WTC11 (cell line): Measurements from ENCODE around the gene TRMT6. TPM values are rescaled to one million over a fixed set of nuclear protein-coding genes. Genes with fewer than 3 reads are reported as not detected.

ENCODE experiments used
- ATAC-seq: fragments of 200-7000 bp; cut with Tn5 transposase; 2 replicates; pipeline ENCODE4 v1.10.0; 2021; ENCODE audit warnings: mild to moderate bottlenecking, moderate library complexity
- CTCF ChIA-PET: fragments of 300-600 bp; sonication (Branson Sonifier 250); formaldehyde crosslinking; loops from one replicate; lab custom pipeline; 2021; ENCODE audit warnings: antibody characterized with exemption; lab: Charles Lee
- POLR2A ChIA-PET: fragments of 350-600 bp; sonication (Branson Sonifier 250); formaldehyde crosslinking; loops from one replicate; lab custom pipeline; 2021; ENCODE audit warnings: antibody characterized with exemption; lab: Charles Lee
- DNase-seq: peaks from one replicate; pipeline ENCODE4 v3.0.0; 2021; ENCODE audit warnings: low spot score
- H3K27ac Mint-ChIP-seq: 2 replicates; pipeline ENCODE4 v1.8.0; 2021; ENCODE audit warnings: mixed read lengths
- H3K27me3 Mint-ChIP-seq: 2 replicates; pipeline ENCODE4 v1.8.0; 2021; ENCODE audit warnings: low read depth, mild to moderate bottlenecking, moderate library complexity, mixed read lengths
- H3K36me3 Mint-ChIP-seq: 2 replicates; pipeline ENCODE4 v1.8.0; 2021; ENCODE audit warnings: mixed read lengths
- H3K4me1 Mint-ChIP-seq: 2 replicates; pipeline ENCODE4 v1.8.0; 2022; ENCODE audit warnings: mixed read lengths
- H3K4me3 Mint-ChIP-seq: 2 replicates; pipeline ENCODE4 v1.8.0; 2021; ENCODE audit warnings: mild to moderate bottlenecking, moderate library complexity, mixed read lengths
- H3K9me3 Mint-ChIP-seq: 2 replicates; pipeline ENCODE4 v1.8.0; 2021; ENCODE audit warnings: mixed read lengths
- ELF4 ChIP-seq: sonication (generic); formaldehyde crosslinking; IDR thresholded peaks from 2 replicates; pipeline ENCODE4 v1.8.1; 2022; ENCODE audit warnings: low read depth, mild to moderate bottlenecking, moderate library complexity, missing genetic modification reagents
- ESRRA ChIP-seq: sonication (generic); formaldehyde crosslinking; IDR thresholded peaks from 2 replicates; pipeline ENCODE4 v1.8.1; 2022; ENCODE audit warnings: mild to moderate bottlenecking, missing genetic modification reagents, borderline replicate concordance
- FOXJ3 ChIP-seq: sonication (generic); formaldehyde crosslinking; IDR thresholded peaks from 2 replicates; pipeline ENCODE4 v1.9.0; 2021; ENCODE audit warnings: missing genetic modification reagents, mild to moderate bottlenecking, borderline replicate concordance
- HMGXB4 ChIP-seq: sonication (generic); formaldehyde crosslinking; IDR thresholded peaks from 2 replicates; pipeline ENCODE4 v1.8.1; 2023; ENCODE audit warnings: mild to moderate bottlenecking, moderate library complexity, missing genetic modification reagents
- JUN ChIP-seq: sonication (generic); formaldehyde crosslinking; IDR thresholded peaks from 2 replicates; pipeline ENCODE4 v1.8.0; 2023; ENCODE audit warnings: mild to moderate bottlenecking, missing genetic modification reagents
- NR1H2 ChIP-seq: sonication (generic); formaldehyde crosslinking; IDR thresholded peaks from 2 replicates; pipeline ENCODE4 v1.9.0; 2021; ENCODE audit warnings: mild to moderate bottlenecking, moderate library complexity, missing genetic modification reagents
- NR3C1 ChIP-seq: sonication (generic); formaldehyde crosslinking; conservative IDR thresholded peaks from 2 replicates; pipeline ENCODE4 v1.8.1; 2023; ENCODE audit warnings: low read depth, mild to moderate bottlenecking, missing genetic modification reagents
- OVOL2 ChIP-seq: fragments of 250-450 bp; sonication (Bioruptor Pico); IDR thresholded peaks from 2 replicates; pipeline ENCODE4 v1.9.0; 2021; ENCODE audit warnings: mild to moderate bottlenecking, borderline replicate concordance
- PREB ChIP-seq: sonication (generic); formaldehyde crosslinking; IDR thresholded peaks from 2 replicates; pipeline ENCODE4 v1.8.1; 2022; ENCODE audit warnings: mild to moderate bottlenecking, missing genetic modification reagents, moderate library complexity, borderline replicate concordance
- RORB ChIP-seq: fragments of 250-450 bp; sonication (Bioruptor Pico); IDR thresholded peaks from 2 replicates; pipeline ENCODE4 v1.9.0; 2021; ENCODE audit warnings: mild to moderate bottlenecking
- SP1 ChIP-seq: sonication (generic); formaldehyde crosslinking; conservative IDR thresholded peaks from 2 replicates; pipeline ENCODE4 v1.8.1; 2022; ENCODE audit warnings: missing genetic modification reagents
- STAT6 ChIP-seq: sonication (generic); formaldehyde crosslinking; conservative IDR thresholded peaks from 2 replicates; pipeline ENCODE4 v1.8.1; 2023; ENCODE audit warnings: mild to moderate bottlenecking, low read depth, missing genetic modification reagents, moderate library complexity
- ZBTB21 ChIP-seq: sonication (generic); formaldehyde crosslinking; IDR thresholded peaks from 2 replicates; pipeline ENCODE4 v1.8.1; 2023; ENCODE audit warnings: mild to moderate bottlenecking, missing genetic modification reagents, borderline replicate concordance
- ZMAT4 ChIP-seq: fragments of 250-450 bp; sonication (Bioruptor Pico); IDR thresholded peaks from 2 replicates; pipeline ENCODE4 v1.9.0; 2021; ENCODE audit warnings: mild to moderate bottlenecking
- ZNF121 ChIP-seq: sonication (generic); formaldehyde crosslinking; IDR thresholded peaks from 2 replicates; pipeline ENCODE4 v1.8.0; 2023; ENCODE audit warnings: missing genetic modification reagents
- ZNF232 ChIP-seq: sonication (generic); formaldehyde crosslinking; IDR thresholded peaks from 2 replicates; pipeline ENCODE4 v1.8.0; 2022; ENCODE audit warnings: mild to moderate bottlenecking, missing genetic modification reagents
- ZNF317 ChIP-seq: sonication (generic); formaldehyde crosslinking; IDR thresholded peaks from 2 replicates; pipeline ENCODE4 v1.8.1; 2023; ENCODE audit warnings: low read depth, mild to moderate bottlenecking, moderate library complexity, missing genetic modification reagents, borderline replicate concordance
- ZNF396 ChIP-seq: fragments of 250-450 bp; sonication (Bioruptor Pico); IDR thresholded peaks from 2 replicates; pipeline ENCODE4 v1.8.0; 2021; ENCODE audit warnings: mild to moderate bottlenecking, moderate library complexity, borderline replicate concordance
- ZNF416 ChIP-seq: fragments of 250-450 bp; sonication (Bioruptor Pico); IDR thresholded peaks from 2 replicates; pipeline ENCODE4 v1.9.0; 2021; ENCODE audit warnings: mild to moderate bottlenecking, inconsistent platforms
- total RNA-seq: library from RNA; stranded (reverse); gene quantifications from 3 replicates; pipeline ENCODE4 v1.2.3, GENCODE V29; 2021
- TF ChIP-seq, protein P1 (sequence below): fragments of 250-450 bp; sonication (Bioruptor Pico); conservative IDR thresholded peaks from 2 replicates; pipeline ENCODE4 v1.9.0; 2021; ENCODE audit warnings: mild to moderate bottlenecking
- TF ChIP-seq, protein P2 (sequence below): sonication (generic); formaldehyde crosslinking; IDR thresholded peaks from 2 replicates; pipeline ENCODE4 v1.8.1; 2023; ENCODE audit warnings: mild to moderate bottlenecking, missing genetic modification reagents, moderate library complexity
- TF ChIP-seq, protein P3 (sequence below): fragments of 200-600 bp; IDR thresholded peaks from 2 replicates; pipeline ENCODE4 v1.8.0; 2022; ENCODE audit warnings: antibody characterized with exemption

Gene TRMT6
- total RNA-seq, 1 experiment from 2014 or later = 17.2 TPM

GRCh38 chr20:5908981-5909380 is 41.4 kb downstream of the TRMT6 start:
- Mint-ChIP-seq H3K27ac (no peak overlapping the region), H3K4me3 (no peak overlapping the region), H3K27me3 (peaks cover 25% of the 10 kb centered on the region), H3K4me1 (peaks cover 17% of the 10 kb centered on the region), H3K9me3 (peaks cover 6% of the 10 kb centered on the region; the same call in 1 of the 2 replicates), H3K36me3 (no peaks in the 10 kb centered on the region)
- no peak for DNase-seq
- no peak for ATAC-seq
- ChIA-PET POLR2A (no interaction called here), CTCF (no interaction called here)
- TF ChIP-seq FOXJ3 (CRISPR knock-in tag) = no peak
- no peak for TF ChIP-seq ELF4
- TF ChIP-seq ZNF416 = no peak
- TF ChIP-seq ZMAT4 = no peak
- no peak for TF ChIP-seq ZNF317 (CRISPR knock-in tag)
- no peak for TF ChIP-seq HMGXB4
- no peak for TF ChIP-seq NR1H2 (CRISPR knock-in tag)
- TF ChIP-seq, protein P1, sequence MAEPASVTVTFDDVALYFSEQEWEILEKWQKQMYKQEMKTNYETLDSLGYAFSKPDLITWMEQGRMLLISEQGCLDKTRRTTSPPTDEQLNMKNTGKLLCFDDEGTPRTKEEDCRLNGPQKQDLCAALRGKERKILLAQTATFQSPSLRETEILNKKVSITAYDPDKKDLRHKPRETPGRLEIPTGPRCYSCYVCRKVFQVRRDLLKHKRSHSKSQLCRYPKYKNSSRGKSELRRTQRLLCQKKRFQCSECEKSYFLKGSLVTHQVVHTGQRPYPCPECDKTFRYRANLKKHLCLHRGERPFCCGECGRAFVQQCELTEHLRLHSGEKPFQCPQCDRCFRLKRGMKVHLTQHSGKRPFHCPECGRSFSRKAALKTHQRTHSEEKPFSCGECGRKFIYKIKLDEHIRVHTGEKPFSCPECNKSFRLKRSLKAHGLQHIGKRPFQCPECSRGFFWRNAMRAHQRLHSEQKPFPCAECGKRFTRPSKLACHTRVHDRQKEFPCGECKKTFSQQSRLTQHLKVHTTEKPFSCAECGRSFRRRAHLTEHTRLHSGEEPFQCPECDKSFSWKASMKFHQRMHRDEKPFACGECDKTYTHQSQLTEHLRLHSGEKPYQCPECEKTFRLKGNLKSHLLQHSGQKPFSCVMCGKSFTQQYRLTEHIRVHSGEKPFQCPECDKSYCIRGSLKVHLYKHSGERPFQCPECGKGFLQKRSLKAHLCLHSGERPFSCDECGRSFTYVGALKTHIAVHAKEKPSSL (CRISPR knock-in tag) = no peak

GRCh38 chr20:5900908-5901307 is 49.4 kb downstream of the TRMT6 start:
- TF ChIP-seq ZBTB21 (CRISPR knock-in tag) (no peak), ZNF317 (CRISPR knock-in tag) (no peak), ZNF396 (CRISPR knock-in tag) (no peak), RORB (CRISPR knock-in tag) (no peak), STAT6 (CRISPR knock-in tag) (no peak), ZNF121 (CRISPR knock-in tag) (no peak), ESRRA (no peak), ZNF232 (CRISPR knock-in tag) (no peak), PREB (CRISPR knock-in tag) (no peak), SP1 (CRISPR knock-in tag) (no peak), OVOL2 (CRISPR knock-in tag) (no peak), NR3C1 (no peak), JUN (CRISPR knock-in tag) (no peak)
- TF ChIP-seq, protein P1 (CRISPR knock-in tag) = no peak
- TF ChIP-seq, protein P2, sequence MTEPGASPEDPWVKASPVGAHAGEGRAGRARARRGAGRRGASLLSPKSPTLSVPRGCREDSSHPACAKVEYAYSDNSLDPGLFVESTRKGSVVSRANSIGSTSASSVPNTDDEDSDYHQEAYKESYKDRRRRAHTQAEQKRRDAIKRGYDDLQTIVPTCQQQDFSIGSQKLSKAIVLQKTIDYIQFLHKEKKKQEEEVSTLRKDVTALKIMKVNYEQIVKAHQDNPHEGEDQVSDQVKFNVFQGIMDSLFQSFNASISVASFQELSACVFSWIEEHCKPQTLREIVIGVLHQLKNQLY = no peak
- TF ChIP-seq, protein P3, sequence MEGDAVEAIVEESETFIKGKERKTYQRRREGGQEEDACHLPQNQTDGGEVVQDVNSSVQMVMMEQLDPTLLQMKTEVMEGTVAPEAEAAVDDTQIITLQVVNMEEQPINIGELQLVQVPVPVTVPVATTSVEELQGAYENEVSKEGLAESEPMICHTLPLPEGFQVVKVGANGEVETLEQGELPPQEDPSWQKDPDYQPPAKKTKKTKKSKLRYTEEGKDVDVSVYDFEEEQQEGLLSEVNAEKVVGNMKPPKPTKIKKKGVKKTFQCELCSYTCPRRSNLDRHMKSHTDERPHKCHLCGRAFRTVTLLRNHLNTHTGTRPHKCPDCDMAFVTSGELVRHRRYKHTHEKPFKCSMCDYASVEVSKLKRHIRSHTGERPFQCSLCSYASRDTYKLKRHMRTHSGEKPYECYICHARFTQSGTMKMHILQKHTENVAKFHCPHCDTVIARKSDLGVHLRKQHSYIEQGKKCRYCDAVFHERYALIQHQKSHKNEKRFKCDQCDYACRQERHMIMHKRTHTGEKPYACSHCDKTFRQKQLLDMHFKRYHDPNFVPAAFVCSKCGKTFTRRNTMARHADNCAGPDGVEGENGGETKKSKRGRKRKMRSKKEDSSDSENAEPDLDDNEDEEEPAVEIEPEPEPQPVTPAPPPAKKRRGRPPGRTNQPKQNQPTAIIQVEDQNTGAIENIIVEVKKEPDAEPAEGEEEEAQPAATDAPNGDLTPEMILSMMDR = no peak
- no peaks in the 10 kb centered on the region for H3K4me1 Mint-ChIP-seq
- H3K36me3 Mint-ChIP-seq = no peaks in the 10 kb centered on the region
- POLR2A ChIA-PET = no interaction called here
- H3K9me3 Mint-ChIP-seq = peaks cover 4% of the 10 kb centered on the region; the same call in 1 of the 2 replicates
- CTCF ChIA-PET = no interaction called here
- peaks cover 13% of the 10 kb centered on the region for H3K27me3 Mint-ChIP-seq
- no peak overlapping the region for H3K27ac Mint-ChIP-seq
- DNase-seq (no peak), ATAC-seq (no peak)
- no peak overlapping the region for H3K4me3 Mint-ChIP-seq
